OCI-LY3 (cell line): ENCODE results near the gene RBM20.

Source experiments
- EZH2phosphoT487 ChIP-seq: fragments of 200-600 bp; shearing (Covaris generic); IDR thresholded peaks from 2 replicates; pipeline ENCODE4 v1.6.1; 2018; ENCODE audit warnings: antibody characterized with exemption, mixed run types, low read depth
- TF ChIP-seq, protein P1 (sequence below): fragments of 200-600, 300-600 bp; sonication (generic); IDR thresholded peaks from 2 replicates; pipeline ENCODE4 v1.5.1; 2014; ENCODE audit warnings: antibody characterized with exemption, low read length, low read depth

DNA sequence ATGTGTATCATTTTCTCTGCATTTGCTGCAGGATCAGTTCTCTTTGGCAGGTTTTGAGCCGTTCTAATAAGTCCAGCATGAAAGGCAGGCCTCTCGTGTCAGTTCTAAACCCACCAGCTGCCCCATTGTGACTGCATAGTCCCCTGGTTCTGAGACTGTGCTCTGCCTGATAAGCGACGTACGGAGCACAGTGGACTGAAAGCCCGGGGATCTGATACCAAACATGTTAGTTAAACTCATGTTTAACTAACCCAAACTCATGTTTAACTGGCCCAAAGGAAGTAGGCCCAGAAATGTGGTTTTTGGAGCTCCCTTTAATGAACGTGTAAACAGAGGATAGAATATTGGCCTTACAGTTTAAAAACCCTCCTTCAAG lies 129.5 kb downstream of the RBM20 start:
- TF ChIP-seq, protein P1, sequence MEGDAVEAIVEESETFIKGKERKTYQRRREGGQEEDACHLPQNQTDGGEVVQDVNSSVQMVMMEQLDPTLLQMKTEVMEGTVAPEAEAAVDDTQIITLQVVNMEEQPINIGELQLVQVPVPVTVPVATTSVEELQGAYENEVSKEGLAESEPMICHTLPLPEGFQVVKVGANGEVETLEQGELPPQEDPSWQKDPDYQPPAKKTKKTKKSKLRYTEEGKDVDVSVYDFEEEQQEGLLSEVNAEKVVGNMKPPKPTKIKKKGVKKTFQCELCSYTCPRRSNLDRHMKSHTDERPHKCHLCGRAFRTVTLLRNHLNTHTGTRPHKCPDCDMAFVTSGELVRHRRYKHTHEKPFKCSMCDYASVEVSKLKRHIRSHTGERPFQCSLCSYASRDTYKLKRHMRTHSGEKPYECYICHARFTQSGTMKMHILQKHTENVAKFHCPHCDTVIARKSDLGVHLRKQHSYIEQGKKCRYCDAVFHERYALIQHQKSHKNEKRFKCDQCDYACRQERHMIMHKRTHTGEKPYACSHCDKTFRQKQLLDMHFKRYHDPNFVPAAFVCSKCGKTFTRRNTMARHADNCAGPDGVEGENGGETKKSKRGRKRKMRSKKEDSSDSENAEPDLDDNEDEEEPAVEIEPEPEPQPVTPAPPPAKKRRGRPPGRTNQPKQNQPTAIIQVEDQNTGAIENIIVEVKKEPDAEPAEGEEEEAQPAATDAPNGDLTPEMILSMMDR, result no peak
- no peak for TF ChIP-seq EZH2phosphoT487
